Fibroblast of villous mesenchyme (primary cell): ENCODE results near the gene TRMT44. TPM values are rescaled to one million over a fixed set of nuclear protein-coding genes. Genes with fewer than 3 reads are reported as not detected.
A peak's percentile ranks its signal among the peaks of the same experiment; 100 is the strongest.
"Not testable (repeated sequence)": the region's sequence is repeated elsewhere in the genome, so short reads cannot be mapped to it uniquely, and the experiment has no call there.

Source experiments
- DNase-seq: peaks from one replicate; pipeline ENCODE4 v3.0.0-alpha.2; 2010; ENCODE audit warnings: low read depth
- H3K4me3 ChIP-seq: 2 replicates; pipeline ENCODE4 v1.5.1; 2011; ENCODE audit warnings: low read depth, mild to moderate bottlenecking, low read length
- total RNA-seq: library from RNA; depleted of rRNA; stranded (reverse); fragments of >200 nt; gene quantifications from 2 replicates; pipeline ENCODE4 v1.2.3, GENCODE V29; 2012
- TF ChIP-seq, protein P1 (sequence below): IDR thresholded peaks from 2 replicates; pipeline ENCODE4 v1.5.1; 2012; ENCODE audit warnings: low read depth, mild to moderate bottlenecking, low read length; ENCODE audit not compliant: insufficient read depth

TRMT44 gene
- total RNA-seq, 1 donor: 19.4 TPM

DNA sequence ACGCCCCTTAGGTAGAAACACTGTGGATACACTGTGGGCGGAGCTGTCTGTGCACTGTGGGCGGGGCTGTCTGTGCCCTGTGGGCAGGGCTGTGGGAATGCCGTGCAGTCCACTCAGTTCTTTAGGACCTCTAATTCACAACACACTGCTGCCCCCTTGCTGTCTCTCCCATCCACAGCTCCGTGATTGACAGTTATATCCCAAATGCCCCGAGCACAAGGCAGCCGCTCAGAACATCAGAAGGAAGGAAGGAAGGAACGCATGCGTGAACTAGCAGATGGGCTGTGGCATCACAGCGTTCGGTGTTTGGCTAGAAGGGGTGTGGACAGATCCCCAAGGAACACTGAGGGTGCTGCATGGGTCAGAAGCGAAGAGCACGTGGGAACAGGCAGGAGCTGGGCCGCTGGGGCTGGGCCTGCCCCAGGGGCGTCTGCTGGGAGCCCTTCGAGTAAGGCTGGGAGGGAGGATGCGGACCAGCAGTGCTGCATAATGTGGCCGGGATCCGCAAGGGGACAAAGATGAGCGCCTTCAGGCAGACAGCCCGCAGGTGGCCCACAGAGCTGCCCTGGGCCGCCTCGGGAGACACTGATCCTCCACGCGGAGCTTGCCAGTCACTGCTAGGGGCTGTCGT is 29.8 kb upstream of the TRMT44 start:
- no peak overlapping the region for H3K4me3 ChIP-seq
- DNase-seq: peak; percentile 66
- TF ChIP-seq, protein P1, sequence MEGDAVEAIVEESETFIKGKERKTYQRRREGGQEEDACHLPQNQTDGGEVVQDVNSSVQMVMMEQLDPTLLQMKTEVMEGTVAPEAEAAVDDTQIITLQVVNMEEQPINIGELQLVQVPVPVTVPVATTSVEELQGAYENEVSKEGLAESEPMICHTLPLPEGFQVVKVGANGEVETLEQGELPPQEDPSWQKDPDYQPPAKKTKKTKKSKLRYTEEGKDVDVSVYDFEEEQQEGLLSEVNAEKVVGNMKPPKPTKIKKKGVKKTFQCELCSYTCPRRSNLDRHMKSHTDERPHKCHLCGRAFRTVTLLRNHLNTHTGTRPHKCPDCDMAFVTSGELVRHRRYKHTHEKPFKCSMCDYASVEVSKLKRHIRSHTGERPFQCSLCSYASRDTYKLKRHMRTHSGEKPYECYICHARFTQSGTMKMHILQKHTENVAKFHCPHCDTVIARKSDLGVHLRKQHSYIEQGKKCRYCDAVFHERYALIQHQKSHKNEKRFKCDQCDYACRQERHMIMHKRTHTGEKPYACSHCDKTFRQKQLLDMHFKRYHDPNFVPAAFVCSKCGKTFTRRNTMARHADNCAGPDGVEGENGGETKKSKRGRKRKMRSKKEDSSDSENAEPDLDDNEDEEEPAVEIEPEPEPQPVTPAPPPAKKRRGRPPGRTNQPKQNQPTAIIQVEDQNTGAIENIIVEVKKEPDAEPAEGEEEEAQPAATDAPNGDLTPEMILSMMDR: peak; percentile 44

DNA sequence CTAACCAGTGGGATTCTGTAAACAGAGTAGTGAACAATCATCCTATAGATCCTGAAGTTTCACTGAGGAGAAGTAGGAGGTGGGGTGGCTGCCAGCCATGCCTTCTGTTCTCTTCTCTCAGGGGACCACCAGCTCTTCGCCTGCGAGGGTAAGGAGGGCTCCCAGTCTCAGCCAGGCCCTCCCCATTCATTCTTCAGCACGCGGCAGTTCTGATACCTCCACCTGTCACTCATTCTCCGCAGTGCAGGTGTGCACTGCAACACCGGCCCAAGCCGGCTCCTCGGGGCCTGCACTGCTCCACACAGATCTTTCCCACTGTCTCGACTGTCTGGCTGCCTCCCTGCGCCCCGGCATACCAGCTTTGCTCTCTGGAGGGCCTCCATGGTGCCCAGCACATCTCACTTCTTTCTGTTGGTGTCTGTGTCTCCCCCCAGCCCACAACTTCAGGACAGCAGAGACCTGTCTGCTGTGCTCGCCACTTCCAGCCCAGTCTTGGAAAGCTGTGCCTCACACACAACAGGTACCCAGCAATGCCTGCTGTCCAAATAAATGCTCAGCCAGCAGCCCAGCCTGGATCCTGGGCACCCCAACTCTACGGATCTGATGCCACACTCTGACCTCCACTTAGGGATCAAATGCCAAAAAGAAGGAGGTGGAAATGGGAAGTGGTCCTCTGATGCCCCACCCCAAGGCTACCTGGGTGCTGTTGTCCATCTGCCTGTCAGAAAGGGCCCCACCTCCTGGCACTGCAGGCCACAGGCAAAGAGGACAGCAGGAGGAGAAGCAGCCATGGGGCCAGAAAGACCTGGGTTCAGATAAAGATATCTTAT is 29.0 kb upstream of the TRMT44 start:
- DNase-seq: no peak
- TF ChIP-seq, protein P1: no peak
- no peak overlapping the region for H3K4me3 ChIP-seq

DNA sequence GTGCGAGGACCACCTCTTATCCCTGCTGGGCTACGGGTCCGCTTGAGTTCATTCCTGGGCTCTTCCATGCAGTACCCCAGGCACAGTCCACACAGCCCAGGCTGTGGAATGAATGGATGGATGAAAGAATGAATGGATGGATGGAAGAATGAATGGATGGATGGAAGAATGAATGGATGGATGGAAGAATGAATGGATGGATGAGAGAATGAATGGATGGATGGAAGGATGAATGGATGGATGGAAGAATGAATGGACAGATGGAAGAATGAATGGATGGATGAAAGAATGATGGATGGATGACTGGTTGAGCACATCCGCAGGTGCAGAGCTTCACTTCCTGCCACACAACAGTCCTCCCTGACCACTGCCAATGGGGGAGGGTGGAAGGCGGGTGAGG is 28.3 kb upstream of the TRMT44 start:
- H3K4me3 ChIP-seq: no peak overlapping the region

DNA sequence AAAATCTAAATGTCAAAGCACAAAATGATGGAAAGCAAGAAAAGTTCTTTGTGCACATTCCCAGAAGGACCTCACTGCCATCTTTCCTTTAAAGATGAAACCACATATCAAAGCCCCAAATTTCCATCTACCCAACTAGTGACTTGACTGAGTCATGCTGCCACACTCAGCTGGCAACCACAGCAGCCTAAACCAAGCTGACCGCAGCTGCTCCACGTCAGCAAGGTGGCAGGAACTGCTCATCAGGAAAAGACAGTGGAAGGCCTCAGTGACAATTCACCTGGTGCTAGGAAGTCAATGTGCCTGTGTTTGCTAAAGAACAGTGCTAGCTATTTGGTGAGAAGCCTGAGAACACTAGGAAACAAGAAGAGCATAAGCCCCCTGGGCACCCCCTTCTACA is 26.2 kb upstream of the TRMT44 start:
- TF ChIP-seq, protein P1: no peak
- H3K4me3 ChIP-seq: no peak overlapping the region
- DNase-seq: no peak

More for the DNA sequence above, 28.3 kb upstream of the TRMT44 start:
- DNase-seq: no peak
- TF ChIP-seq, protein P1: no peak

DNA sequence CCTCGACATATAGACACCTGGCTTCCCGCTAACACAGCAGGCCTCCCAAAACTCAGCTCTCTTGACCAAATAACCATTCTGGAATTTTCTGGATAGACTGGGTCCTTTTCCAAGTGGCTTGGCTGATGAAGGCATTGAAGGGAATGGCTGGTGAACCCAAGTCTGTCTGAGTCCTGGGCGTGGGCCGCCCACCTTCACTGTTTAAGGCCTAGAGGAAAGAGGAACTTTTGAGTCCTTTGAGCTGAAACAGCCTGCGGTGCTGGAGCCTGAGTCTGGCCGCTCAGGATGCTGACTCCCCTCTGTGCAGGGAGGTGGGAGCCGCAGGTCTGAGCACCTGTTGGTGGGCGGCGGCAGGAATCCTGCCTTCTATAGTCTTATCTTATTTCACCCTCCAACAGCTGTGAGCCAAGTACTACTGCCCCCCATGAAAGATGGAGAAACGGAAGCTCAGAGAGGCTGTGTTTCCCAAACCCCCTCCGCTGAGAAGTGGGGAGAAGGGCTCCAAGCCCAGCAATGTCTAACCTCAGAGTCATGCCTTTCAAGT is 23.4 kb upstream of the TRMT44 start:
- H3K4me3 ChIP-seq: no peak overlapping the region
- DNase-seq: no peak
- TF ChIP-seq, protein P1: no peak

DNA sequence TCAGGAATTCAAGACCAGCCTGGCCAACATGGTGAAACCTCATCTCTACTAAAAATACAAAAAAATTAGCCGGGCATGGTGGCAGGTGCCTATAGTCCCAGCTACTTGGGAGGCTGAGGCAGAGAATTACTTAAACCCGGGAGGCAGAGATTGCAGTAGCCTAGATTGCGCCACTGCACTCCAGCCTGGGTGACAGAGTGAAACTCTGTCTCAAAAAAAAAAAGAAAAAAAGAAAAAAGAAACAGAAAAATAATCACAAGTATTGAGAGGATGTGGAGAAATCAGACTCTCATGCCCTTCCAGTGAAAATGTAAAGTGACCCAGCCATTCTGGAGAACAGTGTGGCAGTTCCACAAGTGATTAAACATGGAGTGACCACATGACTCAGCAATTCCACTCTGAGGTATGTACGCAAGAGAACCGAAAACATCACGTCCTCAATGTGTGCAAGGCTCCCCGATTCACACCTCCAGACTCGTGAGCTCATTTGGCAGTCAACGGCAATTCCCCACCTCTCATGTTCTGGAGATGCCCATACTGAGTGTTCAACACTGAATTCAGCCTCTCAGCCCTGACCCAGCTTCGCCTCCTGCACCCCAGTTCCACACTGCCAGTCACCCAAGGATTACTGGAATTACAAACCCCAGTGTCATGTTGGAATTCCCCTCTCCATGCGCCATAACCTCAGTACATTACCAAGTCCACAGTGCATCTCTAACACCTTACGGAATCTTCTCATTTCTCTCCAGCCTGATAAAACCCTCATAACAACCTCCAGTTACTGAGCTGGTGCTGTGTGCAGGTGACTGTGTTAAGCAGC is 21.1 kb upstream of the TRMT44 start:
- peak; percentile 71 for DNase-seq
- H3K4me3 ChIP-seq: no peak overlapping the region
- TF ChIP-seq, protein P1: no peak

DNA sequence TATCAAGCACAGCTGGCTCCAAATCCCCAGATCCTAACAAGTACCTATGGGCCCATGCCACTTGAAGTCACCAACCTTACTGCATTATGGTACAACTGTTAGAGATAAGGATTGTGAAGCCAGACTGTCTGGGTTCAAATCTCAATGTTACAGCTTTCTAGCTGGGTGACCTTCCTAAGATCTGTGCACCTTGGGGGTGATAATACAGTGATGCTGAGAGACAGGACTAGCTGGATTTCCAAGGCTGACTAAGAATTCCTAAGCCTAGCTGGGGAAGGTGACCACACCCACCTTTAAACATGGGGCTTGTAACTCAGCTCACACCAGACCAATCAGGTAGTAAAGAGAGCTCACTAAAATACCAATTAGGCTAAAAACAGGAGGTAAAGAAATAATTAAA is 20.4 kb upstream of the TRMT44 start:
- not testable (repeated sequence) for H3K4me3 ChIP-seq, DNase-seq
